IMR-90 (cell line): ENCODE results near the gene SLC4A1AP.

Source experiments
- CHD1 ChIP-seq: IDR thresholded peaks from 2 replicates; pipeline ENCODE4 v1.6.1; 2012; ENCODE audit warnings: low read depth, low read length, improper control_type of control experiment
- ELK1 ChIP-seq: fragments of 150-350 bp; IDR thresholded peaks from 2 replicates; pipeline ENCODE4 v1.6.1; 2016; ENCODE audit warnings: low read depth, mild to moderate bottlenecking, low read length, moderate library complexity, borderline replicate concordance
- POLR2A ChIP-seq: IDR thresholded peaks from 2 replicates; pipeline ENCODE4 v1.6.1; 2012; ENCODE audit warnings: mild to moderate bottlenecking, low read depth, low read length
- RCOR1 ChIP-seq: IDR thresholded peaks from 2 replicates; pipeline ENCODE4 v1.6.1; 2012; ENCODE audit warnings: mild to moderate bottlenecking, low read length, improper control_type of control experiment; ENCODE audit not compliant: insufficient replicate concordance
- SMC3 ChIP-seq: fragments of 150-350 bp; IDR thresholded peaks from 2 replicates; pipeline ENCODE4 v1.6.1; 2016; ENCODE audit warnings: low read depth, mild to moderate bottlenecking, antibody characterized with exemption, low read length, moderate library complexity
- TF ChIP-seq, protein P1 (sequence below): conservative IDR thresholded peaks from 2 replicates; pipeline ENCODE4 v1.5.1; 2012; ENCODE audit warnings: mild to moderate bottlenecking, low read depth, low read length, improper control_type of control experiment
- TF ChIP-seq, protein P2 (sequence below): fragments of 150-350 bp; IDR thresholded peaks from 2 replicates; pipeline ENCODE4 v1.6.1; 2017; ENCODE audit warnings: mild to moderate bottlenecking, antibody characterized with exemption, low read length, low read depth

- no peak for TF ChIP-seq POLR2A
- no peak for TF ChIP-seq SMC3
- TF ChIP-seq, protein P1, sequence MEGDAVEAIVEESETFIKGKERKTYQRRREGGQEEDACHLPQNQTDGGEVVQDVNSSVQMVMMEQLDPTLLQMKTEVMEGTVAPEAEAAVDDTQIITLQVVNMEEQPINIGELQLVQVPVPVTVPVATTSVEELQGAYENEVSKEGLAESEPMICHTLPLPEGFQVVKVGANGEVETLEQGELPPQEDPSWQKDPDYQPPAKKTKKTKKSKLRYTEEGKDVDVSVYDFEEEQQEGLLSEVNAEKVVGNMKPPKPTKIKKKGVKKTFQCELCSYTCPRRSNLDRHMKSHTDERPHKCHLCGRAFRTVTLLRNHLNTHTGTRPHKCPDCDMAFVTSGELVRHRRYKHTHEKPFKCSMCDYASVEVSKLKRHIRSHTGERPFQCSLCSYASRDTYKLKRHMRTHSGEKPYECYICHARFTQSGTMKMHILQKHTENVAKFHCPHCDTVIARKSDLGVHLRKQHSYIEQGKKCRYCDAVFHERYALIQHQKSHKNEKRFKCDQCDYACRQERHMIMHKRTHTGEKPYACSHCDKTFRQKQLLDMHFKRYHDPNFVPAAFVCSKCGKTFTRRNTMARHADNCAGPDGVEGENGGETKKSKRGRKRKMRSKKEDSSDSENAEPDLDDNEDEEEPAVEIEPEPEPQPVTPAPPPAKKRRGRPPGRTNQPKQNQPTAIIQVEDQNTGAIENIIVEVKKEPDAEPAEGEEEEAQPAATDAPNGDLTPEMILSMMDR, result no peak
- no peak for TF ChIP-seq ELK1
- no peak for TF ChIP-seq CHD1
- no peak for TF ChIP-seq RCOR1
- TF ChIP-seq, protein P2, sequence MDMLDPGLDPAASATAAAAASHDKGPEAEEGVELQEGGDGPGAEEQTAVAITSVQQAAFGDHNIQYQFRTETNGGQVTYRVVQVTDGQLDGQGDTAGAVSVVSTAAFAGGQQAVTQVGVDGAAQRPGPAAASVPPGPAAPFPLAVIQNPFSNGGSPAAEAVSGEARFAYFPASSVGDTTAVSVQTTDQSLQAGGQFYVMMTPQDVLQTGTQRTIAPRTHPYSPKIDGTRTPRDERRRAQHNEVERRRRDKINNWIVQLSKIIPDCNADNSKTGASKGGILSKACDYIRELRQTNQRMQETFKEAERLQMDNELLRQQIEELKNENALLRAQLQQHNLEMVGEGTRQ, result no peak
Measured at GRCh38 chr2:27738349-27739057, 74.8 kb downstream of the SLC4A1AP start.
